ENCODE measurements around the gene SDHB. TPM values are rescaled to one million over a fixed set of nuclear protein-coding genes. Genes with fewer than 3 reads are reported as not detected.
A peak's percentile ranks its signal among the peaks of the same experiment; 100 is the strongest.

SDHB gene
- total and polyA plus RNA-seq, 9 of the 15 experiments (the other 6 are each of a cell fraction or from before 2014, with no cell fraction given), result 207 to 554 (median 365) TPM

- no peak for TF ChIP-seq ZFPM2 (CRISPR knock-in tag; IDR thresholded peaks at IDR 0.05)
- no peak for TF ChIP-seq PREB (CRISPR knock-in tag; IDR thresholded peaks at IDR 0.05)
- TF ChIP-seq ZBTB34 (CRISPR knock-in tag; IDR thresholded peaks at IDR 0.05), result no peak
- 0 out of 2 replicates have a peak, but pooled peaks have one; percentile 7 for TF ChIP-seq ZNF395 (CRISPR knock-in tag; IDR thresholded peaks at IDR 0.05)
- TF ChIP-seq MNT (conservative IDR thresholded peaks at IDR 0.05), result no peak
- TF ChIP-seq TFAP4 (CRISPR knock-in tag; IDR thresholded peaks at IDR 0.05; ENCODE audit: borderline replicate concordance), result 0 out of 2 replicates have a peak, but pooled peaks have one; percentile 21
- TF ChIP-seq ZBTB9 (CRISPR knock-in tag; IDR thresholded peaks at IDR 0.05), result no peak
Measured at GRCh38 chr1:17011092-17011438, 42.8 kb downstream of the SDHB start (continued).
